ENCODE results near the gene FOXP4.

The FOXP4 gene

DNA sequence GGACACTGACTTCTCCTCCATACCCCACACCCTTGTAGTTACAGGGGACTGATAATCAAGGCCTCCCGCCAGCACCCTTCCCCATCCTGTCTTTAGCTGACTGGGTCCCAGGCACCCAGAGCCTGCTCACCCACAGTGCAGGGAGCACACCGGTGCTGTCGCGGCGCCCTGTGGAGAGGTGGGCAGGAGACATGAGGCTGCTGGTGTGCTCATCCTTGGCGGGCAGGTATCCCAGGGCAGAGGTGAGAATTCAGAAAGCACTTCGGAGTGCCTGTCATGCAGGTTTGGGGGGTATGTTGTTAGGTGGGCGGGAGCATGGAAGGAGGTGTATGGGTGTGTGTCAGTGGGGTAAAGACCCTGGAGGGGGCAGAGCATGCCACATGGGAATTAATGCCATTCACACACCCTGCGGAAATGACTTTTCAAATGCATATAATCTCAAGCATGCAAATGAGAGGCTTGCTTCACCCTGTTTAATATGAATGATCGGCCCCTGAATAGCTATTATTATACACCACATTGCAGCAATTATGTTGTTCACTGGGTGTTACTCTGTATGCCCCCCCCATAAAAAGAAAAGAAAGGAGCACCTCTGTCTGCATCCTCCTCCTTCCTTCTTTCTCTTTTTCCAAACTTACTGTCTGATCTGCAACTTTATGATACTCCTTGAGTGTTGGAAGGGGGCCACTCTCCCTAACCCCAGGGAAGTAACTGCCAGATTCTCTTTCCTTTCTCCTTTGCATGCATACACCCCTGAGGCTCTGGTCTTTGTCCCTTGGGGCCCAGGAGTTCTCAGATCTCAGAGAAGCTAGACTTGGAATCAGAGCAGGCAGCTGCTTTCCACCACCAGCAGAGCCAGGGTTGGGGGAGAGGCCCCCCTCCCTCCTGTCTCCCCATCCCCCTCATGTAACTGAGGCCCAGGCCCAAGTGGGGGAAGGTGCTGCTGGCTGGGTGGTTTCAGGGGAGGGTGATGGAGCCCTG, 16.0 kb downstream of the FOXP4 start:
- Histone ChIP-seq H3K9ac (peak overlapping the region in 7 of 11 experiments; percentile 17 to 79 (median 75); a peak in 12 of 22 replicates), H3K27me3 (no peaks in the 10 kb centered on the region), H3K36me3 (peaks cover 18 to 32% (median 22%) of the 10 kb centered on the region in 11 experiments), H4K20me1 (peaks cover 62 to 89% (median 73%) of the 10 kb centered on the region in 11 experiments), H3K4me1 (peaks cover 27 to 66% (median 55%) of the 10 kb centered on the region in 10 experiments), H3K4me3 (peak overlapping the region in 1 of 10 experiments; percentile 30; a peak in 4 of 20 replicates), H3K9me3 (replicated peaks in 1 of 11) (no peaks in the 10 kb centered on the region), H3K27ac (peak overlapping the region in 7 of 11 experiments; percentile 66 to 84 (median 80); a peak in 14 of 22 replicates), H3K4me2 (peak overlapping the region; percentile 85 to 97 (median 93))
- no peak for TF ChIP-seq Cebpa-rat (IDR thresholded peaks at IDR 0.05)

DNA sequence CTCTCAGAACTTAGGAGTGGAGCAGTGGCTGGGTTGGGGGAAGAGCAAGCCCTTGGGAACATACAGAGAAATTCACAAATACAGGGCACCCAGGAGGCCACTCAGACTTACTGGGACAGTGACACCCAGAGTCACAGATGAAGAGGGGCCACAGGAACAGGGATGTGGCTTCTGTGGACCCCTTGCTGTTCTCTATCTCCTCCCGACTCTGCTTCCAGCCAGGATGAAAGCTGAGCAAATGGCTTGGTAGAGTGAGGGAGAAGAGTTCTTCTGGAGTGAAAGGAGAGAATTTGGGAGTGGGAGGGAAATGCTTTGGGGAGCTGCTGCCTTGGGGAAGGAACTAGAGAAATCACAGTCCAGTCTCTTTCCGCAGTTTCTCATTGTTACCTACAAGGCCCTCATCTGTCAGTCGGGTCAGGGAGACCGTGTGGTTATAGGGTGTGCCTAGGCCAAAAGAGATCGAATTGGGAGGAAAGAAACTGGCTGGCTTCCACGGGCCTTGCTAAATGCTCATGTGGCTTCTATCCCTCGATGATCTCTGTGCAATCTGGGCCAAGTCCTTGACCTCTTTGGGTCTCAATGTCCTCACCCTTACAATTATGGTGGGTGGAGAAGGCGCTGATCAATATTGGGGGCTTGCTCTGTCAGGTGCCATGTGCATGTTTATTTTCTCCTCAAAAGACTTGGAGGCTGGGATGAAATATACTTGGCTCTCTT, 17.0 kb downstream of the FOXP4 start:
- peaks cover 27 to 63% (median 55%) of the 10 kb centered on the region in 10 experiments for H3K4me1 ChIP-seq
- H3K9me3 ChIP-seq (replicated peaks in 1 of 11): no peaks in the 10 kb centered on the region
- H3K9ac ChIP-seq: peak overlapping the region in 6 of 11 experiments; percentile 19 to 79 (median 48); a peak in 10 of 22 replicates
- TF ChIP-seq Cebpa-rat (IDR thresholded peaks at IDR 0.05): no peak
- H3K36me3 ChIP-seq: peaks cover 28 to 42% (median 32%) of the 10 kb centered on the region in 11 experiments
- H4K20me1 ChIP-seq: peaks cover 53 to 82% (median 64%) of the 10 kb centered on the region in 11 experiments
- H3K4me3 ChIP-seq: peak overlapping the region in 1 of 10 experiments; percentile 30; a peak in 3 of 20 replicates
- peak overlapping the region; percentile 85 to 97 (median 93); a peak in 20 of 22 replicates for H3K4me2 ChIP-seq
- peak overlapping the region in 7 of 11 experiments; percentile 16 to 83 (median 40); a peak in 13 of 22 replicates for H3K27ac ChIP-seq
- H3K27me3 ChIP-seq: no peaks in the 10 kb centered on the region

DNA sequence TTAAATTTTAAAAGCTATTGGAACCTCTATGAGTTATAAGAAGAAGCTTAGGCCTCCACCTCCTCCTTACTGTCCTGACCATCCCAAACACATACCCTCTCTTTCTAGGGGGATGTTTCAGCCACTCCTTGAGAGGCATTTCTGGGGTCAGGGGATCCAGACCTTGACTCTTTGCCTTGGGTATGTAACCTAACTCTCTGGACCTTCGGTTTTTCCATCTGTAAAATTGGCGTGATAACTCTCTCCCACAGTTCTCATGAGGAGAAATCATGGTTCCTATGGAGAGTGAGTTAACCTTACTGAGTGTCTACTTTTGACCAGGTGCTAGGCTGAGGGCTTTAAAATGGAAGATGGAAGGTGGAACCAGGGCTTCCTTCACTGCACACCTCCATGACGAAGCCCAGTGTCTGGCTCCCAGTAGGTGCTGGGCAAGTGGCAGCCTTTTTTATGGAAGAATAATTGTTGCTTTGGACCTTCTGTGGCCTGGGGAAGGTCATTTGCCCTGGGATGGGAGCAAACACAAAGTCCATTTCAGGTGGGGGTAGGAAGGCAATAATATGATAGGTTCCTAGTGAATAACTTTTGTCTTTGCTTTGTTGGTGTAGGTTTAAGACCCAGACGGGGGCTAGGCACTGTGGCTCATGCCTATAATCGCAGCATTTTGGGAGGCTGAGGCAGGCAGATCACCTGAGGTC, 18.4 kb downstream of the FOXP4 start:
- Histone ChIP-seq H3K36me3 (peaks cover 40 to 55% (median 46%) of the 10 kb centered on the region in 11 experiments), H3K9ac (no peak overlapping the region)
- TF ChIP-seq Cebpa-rat (IDR thresholded peaks at IDR 0.05): no peak

DNA sequence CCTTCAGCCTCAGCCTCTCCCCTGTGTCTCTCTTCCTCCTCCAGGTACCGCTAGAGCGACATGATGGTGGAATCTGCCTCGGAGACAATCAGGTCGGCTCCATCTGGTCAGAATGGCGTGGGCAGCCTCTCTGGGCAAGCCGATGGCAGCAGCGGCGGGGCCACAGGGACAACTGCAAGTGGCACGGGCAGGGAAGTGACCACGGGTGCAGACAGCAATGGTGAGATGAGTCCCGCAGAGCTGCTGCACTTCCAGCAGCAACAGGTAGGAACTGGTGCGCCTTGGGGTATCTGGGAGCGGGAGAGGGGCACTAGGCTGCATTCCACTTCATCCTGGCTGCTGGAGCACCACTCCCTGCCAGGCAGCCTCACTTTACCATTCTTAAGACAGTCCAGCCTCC, 19.5 kb downstream of the FOXP4 start:
- no peak overlapping the region for H3K4me2 ChIP-seq
- H3K9me3 ChIP-seq (replicated peaks in 1 of 11): no peaks in the 10 kb centered on the region
- TF ChIP-seq Cebpa-rat (IDR thresholded peaks at IDR 0.05): no peak
- no peak overlapping the region for H3K9ac ChIP-seq
- peaks cover 38 to 82% (median 51%) of the 10 kb centered on the region in 11 experiments for H4K20me1 ChIP-seq
- no peaks in the 10 kb centered on the region for H3K27me3 ChIP-seq
- peaks cover 35 to 54% (median 46%) of the 10 kb centered on the region in 10 experiments for H3K4me1 ChIP-seq
- H3K36me3 ChIP-seq: peaks cover 42 to 67% (median 55%) of the 10 kb centered on the region in 11 experiments
- no peak overlapping the region for H3K4me3 ChIP-seq
- H3K27ac ChIP-seq: no peak overlapping the region

More for the DNA sequence above, 18.4 kb downstream of the FOXP4 start:
- no peaks in the 10 kb centered on the region for H3K9me3 ChIP-seq (replicated peaks in 1 of 11)
- peaks cover 31 to 56% (median 48%) of the 10 kb centered on the region in 10 experiments for H3K4me1 ChIP-seq
- 0 out of 22 replicates have a peak overlapping the region, but pooled peaks of 2 of the 11 experiments have one; percentile 91 to 92 for H3K4me2 ChIP-seq
- H3K27me3 ChIP-seq: no peaks in the 10 kb centered on the region
- peaks cover 40 to 82% (median 55%) of the 10 kb centered on the region in 11 experiments for H4K20me1 ChIP-seq
- H3K4me3 ChIP-seq: no peak overlapping the region
- no peak overlapping the region for H3K27ac ChIP-seq

DNA sequence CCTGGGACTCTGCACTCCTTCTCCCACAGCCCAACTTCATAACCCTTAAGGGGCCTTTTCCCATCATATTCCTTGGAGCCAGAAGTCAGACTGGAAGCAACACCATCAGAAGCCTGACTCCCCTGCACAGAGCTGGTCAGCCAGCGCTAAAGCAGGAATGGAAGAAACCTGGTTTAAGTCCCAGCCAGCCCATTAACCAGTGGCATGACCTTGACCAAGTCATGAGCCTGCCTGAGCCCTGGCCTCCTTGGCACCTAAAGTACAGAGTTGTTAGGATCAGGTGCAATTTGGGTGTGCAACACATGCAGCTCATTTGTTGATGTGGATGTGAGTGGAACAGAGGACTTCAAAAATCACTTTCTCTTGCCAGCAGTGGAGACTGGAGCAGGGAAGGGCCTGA, 20.8 kb downstream of the FOXP4 start:
- Histone ChIP-seq H3K27me3 (no peaks in the 10 kb centered on the region), H3K9ac (no peak overlapping the region), H4K20me1 (peaks cover 34 to 80% (median 52%) of the 10 kb centered on the region in 11 experiments), H3K4me1 (peaks cover 35 to 54% (median 45%) of the 10 kb centered on the region in 10 experiments), H3K27ac (no peak overlapping the region), H3K4me2 (no peak overlapping the region), H3K36me3 (peaks cover 42 to 77% (median 60%) of the 10 kb centered on the region in 11 experiments), H3K9me3 (replicated peaks in 1 of 11) (no peaks in the 10 kb centered on the region), H3K4me3 (no peak overlapping the region)
- no peak for TF ChIP-seq Cebpa-rat (IDR thresholded peaks at IDR 0.05)

DNA sequence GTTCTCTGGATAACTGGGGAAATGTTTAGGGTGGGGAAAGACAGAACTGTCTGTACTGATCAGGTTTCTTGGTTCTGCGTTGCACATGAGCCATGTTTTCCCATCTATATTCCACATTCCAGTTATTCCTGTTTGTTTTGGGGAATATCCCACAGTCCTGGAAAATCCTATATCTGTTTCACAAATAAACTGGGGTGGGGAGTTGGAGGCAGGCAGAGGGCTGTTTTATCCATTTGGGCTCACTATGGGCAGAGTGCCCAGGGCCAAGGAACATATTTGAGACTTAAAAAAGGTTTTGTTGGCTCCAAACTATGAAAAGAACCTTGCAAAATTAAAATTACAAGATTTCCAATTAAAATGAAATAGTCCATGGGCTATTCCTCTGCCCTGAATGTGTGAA, 21.5 kb downstream of the FOXP4 start:
- H3K27ac ChIP-seq: no peak overlapping the region
- H3K36me3 ChIP-seq: peaks cover 42 to 81% (median 64%) of the 10 kb centered on the region in 11 experiments
- no peaks in the 10 kb centered on the region for H3K9me3 ChIP-seq (replicated peaks in 1 of 11)
- H3K27me3 ChIP-seq: no peaks in the 10 kb centered on the region
- H3K4me1 ChIP-seq: peaks cover 28 to 51% (median 43%) of the 10 kb centered on the region in 10 experiments
- H3K4me3 ChIP-seq: no peak overlapping the region
- peaks cover 26 to 80% (median 49%) of the 10 kb centered on the region in 11 experiments; a peak in 20 of 22 replicates for H4K20me1 ChIP-seq
- no peak overlapping the region for H3K4me2 ChIP-seq
- no peak overlapping the region for H3K9ac ChIP-seq
- TF ChIP-seq Cebpa-rat (IDR thresholded peaks at IDR 0.05): no peak

DNA sequence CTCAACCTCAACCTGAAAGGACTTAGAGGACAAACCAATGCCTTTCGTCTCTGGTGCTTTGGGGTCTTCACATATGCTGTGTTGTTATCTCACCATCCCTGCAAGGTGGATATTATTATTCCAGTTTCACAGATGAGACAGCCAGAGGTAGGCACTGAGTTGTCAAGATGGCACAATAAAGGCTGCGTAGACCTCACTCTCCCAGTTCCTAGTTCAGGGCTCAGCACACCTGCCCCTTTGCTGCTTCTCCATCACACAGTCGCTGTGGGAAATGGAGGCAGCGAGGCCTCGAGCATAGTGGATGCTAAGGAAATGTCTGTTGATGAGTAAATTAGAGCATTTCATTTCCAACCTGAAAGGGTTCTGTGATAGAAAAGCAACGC, 22.0 kb downstream of the FOXP4 start:
- H4K20me1 ChIP-seq: peaks cover 21 to 77% (median 44%) of the 10 kb centered on the region in 11 experiments; a peak in 20 of 22 replicates
- H3K9me3 ChIP-seq (replicated peaks in 1 of 11): no peaks in the 10 kb centered on the region
- no peak for TF ChIP-seq Cebpa-rat (IDR thresholded peaks at IDR 0.05)
- H3K4me3 ChIP-seq: no peak overlapping the region
- no peaks in the 10 kb centered on the region for H3K27me3 ChIP-seq
- H3K4me2 ChIP-seq: no peak overlapping the region
- H3K4me1 ChIP-seq: peaks cover 25 to 51% (median 41%) of the 10 kb centered on the region in 10 experiments
- H3K9ac ChIP-seq: no peak overlapping the region
- no peak overlapping the region for H3K27ac ChIP-seq
- peaks cover 42 to 85% (median 69%) of the 10 kb centered on the region in 11 experiments for H3K36me3 ChIP-seq

Data from BLaER1 treated with 17β-estradiol and CSF1 and Interleukin-3, amounts not matched to agents 10 nM and 100 nM (cell line).